CD14-positive monocyte (primary cell): ENCODE data around the gene ESD. TPM values are rescaled to one million over a fixed set of nuclear protein-coding genes. Genes with fewer than 3 reads are reported as not detected.

Source experiments
- DNase-seq, 3 donors: peaks; one replicate each; pipeline ENCODE4 v3.0.0-alpha.2; 2011 to 2022
- H2AFZ ChIP-seq: 2 replicates; pipeline ENCODE4 v1.6.0; 2012; ENCODE audit warnings: mild to moderate bottlenecking, low read depth, low read length, inconsistent platforms; ENCODE audit not compliant: insufficient read depth, poor library complexity, severe bottlenecking
- H3K27ac ChIP-seq, 2 donors: 1 replicate in 1 of 2; 2 replicates in 1 of 2; pipeline ENCODE4 v1.5.1; 2012 to 2013; ENCODE audit warnings: low read length in 2 of 2, control low read depth in 1 of 2, inconsistent platforms in 1 of 2, low read depth in 1 of 2, mild to moderate bottlenecking in 1 of 2
- H3K27me3 ChIP-seq, 2 donors: one replicate each; pipeline versions ENCODE4 v1.6.0 to v1.6.1; 2011 to 2013; ENCODE audit warnings: low read length in 2 of 2; ENCODE audit not compliant: control insufficient read depth in 2 of 2, insufficient read depth in 2 of 2
- H3K36me3 ChIP-seq, 2 donors: replicated peaks in 1 of 2; 1 replicate in 1 of 2; 2 replicates in 1 of 2; pipeline versions ENCODE4 v1.5.1 to v1.6.1; 2012 to 2013; ENCODE audit warnings: low read length in 2 of 2, control low read depth in 1 of 2, inconsistent platforms in 1 of 2, mild to moderate bottlenecking in 1 of 2; ENCODE audit not compliant: insufficient read depth in 2 of 2, control insufficient read depth in 1 of 2
- H3K4me1 ChIP-seq, 2 donors: 1 replicate in 1 of 2; 2 replicates in 1 of 2; pipeline versions ENCODE4 v1.5.1 to v1.6.1; 2012 to 2013; ENCODE audit warnings: low read length in 2 of 2, control low read depth in 1 of 2, inconsistent platforms in 1 of 2, mild to moderate bottlenecking in 1 of 2, moderate library complexity in 1 of 2; ENCODE audit not compliant: insufficient read depth in 2 of 2, control insufficient read depth in 1 of 2
- H3K4me2 ChIP-seq: replicated peaks from 2 replicates; pipeline ENCODE3; 2012; ENCODE audit warnings: low read length, moderate library complexity, mild to moderate bottlenecking; ENCODE audit not compliant: poor library complexity, severe bottlenecking; ENCODE audit errors: extremely low read depth
- H3K4me3 ChIP-seq, 3 experiments: fragments of 200-600 bp in 1 of 3; sonication (generic) in 1 of 3; replicated peaks in 1 of 3; 1 replicate in 2 of 3; 2 replicates in 1 of 3; pipeline ENCODE4 v1.5.1; 2011 to 2013; ENCODE audit warnings: low read length in 3 of 3, mild to moderate bottlenecking in 3 of 3, control low read depth in 2 of 3, low read depth in 2 of 3, inconsistent platforms in 1 of 3, moderate library complexity in 1 of 3
- H3K79me2 ChIP-seq: 2 replicates; pipeline ENCODE4 v1.6.0; 2012; ENCODE audit warnings: mild to moderate bottlenecking, control low read depth, inconsistent platforms, low read length, moderate library complexity; ENCODE audit not compliant: insufficient read depth
- H3K9ac ChIP-seq: 2 replicates; pipeline ENCODE4 v1.6.0; 2017; ENCODE audit warnings: low read length, mild to moderate bottlenecking; ENCODE audit not compliant: insufficient read depth, poor library complexity, severe bottlenecking
- H3K9me3 ChIP-seq, 2 donors: replicated peaks in 1 of 2; 1 replicate in 1 of 2; 2 replicates in 1 of 2; pipeline versions ENCODE4 v1.5.1 to v1.6.1; 2012 to 2013; ENCODE audit warnings: low read length in 2 of 2, control low read depth in 1 of 2; ENCODE audit not compliant: control insufficient read depth in 1 of 2, insufficient read depth in 1 of 2
- H4K20me1 ChIP-seq: 2 replicates; pipeline ENCODE4 v1.6.0; 2012; ENCODE audit warnings: mild to moderate bottlenecking, low read length, control low read depth, moderate library complexity; ENCODE audit not compliant: insufficient read depth
- H3K27ac Mint-ChIP-seq, 7 donors: one replicate each; pipeline ENCODE4 v1.8.0; 2020; ENCODE audit warnings: mild to moderate bottlenecking in 7 of 7, mixed read lengths in 7 of 7, moderate library complexity in 6 of 7, inconsistent platforms in 2 of 7
- H3K27me3 Mint-ChIP-seq, 3 donors: one replicate each; pipeline ENCODE4 v1.8.0; 2021 to 2022; ENCODE audit warnings: low read depth in 3 of 3, mild to moderate bottlenecking in 3 of 3, mixed read lengths in 3 of 3, moderate library complexity in 3 of 3, inconsistent platforms in 1 of 3
- H3K36me3 Mint-ChIP-seq, 2 donors: one replicate each; pipeline ENCODE4 v1.8.0; 2020; ENCODE audit warnings: mixed read lengths in 2 of 2, inconsistent platforms in 1 of 2, mild to moderate bottlenecking in 1 of 2
- H3K4me1 Mint-ChIP-seq: one replicate; pipeline ENCODE4 v1.8.0; 2020; ENCODE audit warnings: mild to moderate bottlenecking, mixed read lengths
- H3K4me3 Mint-ChIP-seq, 2 donors: one replicate each; pipeline ENCODE4 v1.8.0; 2020; ENCODE audit warnings: mild to moderate bottlenecking in 2 of 2, mixed read lengths in 2 of 2, moderate library complexity in 1 of 2
- H3K9me3 Mint-ChIP-seq, 7 donors: one replicate each; pipeline ENCODE4 v1.8.0; 2020 to 2022; ENCODE audit warnings: mixed read lengths in 7 of 7, mild to moderate bottlenecking in 6 of 7, moderate library complexity in 6 of 7, inconsistent platforms in 2 of 7
- WGBS: methylation state at CpG from one replicate; pipeline ENCODE4 v1.1.5; 2013; ENCODE audit warnings: missing lambda C conversion rate; ENCODE audit not compliant: insufficient coverage; 5-methylcytosine and 5-hydroxymethylcytosine counted together
- intact Hi-C, 2 donors: fragments of 100-400 bp; cut with micrococcal nuclease; formaldehyde crosslinking; loops; one replicate each; pipeline versions ENCODE4 v1.15.0 to v1.15.1; 2023
- polyA plus RNA-seq, 3 donors: library from polyadenylated mRNA; depleted of rRNA in 1 of 3; unstranded in 2 of 3; stranded (reverse) in 1 of 3; fragments of 300-500 nt in 2 of 3; fragments of >200 nt in 1 of 3; fragmentation: Illumina TruSeq in 2 of 3; gene quantifications; 1 replicate in 2 of 3; 2 replicates in 1 of 3; pipeline ENCODE4 v1.2.3, GENCODE V29; 2012 to 2021
- TF ChIP-seq, protein P1 (sequence below): fragments of 200-600 bp; IDR thresholded peaks from one replicate; pipeline ENCODE4 v1.8.0; 2022; ENCODE audit warnings: antibody characterized with exemption, mild to moderate bottlenecking

The ESD gene
- polyA plus RNA-seq, 3 donors, result 46.8 to 147 (median 139) TPM

DNA sequence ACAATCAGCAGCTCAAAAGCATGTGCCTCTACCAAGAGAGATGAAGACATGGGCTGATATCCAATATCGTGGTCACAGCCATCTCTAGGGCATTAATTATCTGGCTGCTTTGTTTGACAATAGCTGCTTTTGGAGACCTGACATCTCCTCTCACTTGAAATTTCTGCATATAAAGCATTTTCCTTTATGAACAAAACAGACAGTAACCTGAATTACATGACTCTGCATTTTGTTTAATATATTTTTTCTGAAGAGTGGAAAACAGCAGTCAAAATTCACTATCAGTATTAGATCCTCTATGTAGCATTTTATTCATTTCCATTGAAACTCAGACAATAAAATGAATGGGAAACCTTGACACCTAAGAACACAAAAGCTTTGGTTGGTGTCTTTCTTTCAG is 42.4 kb upstream of the ESD start:
- no peak overlapping the region for H3K27ac ChIP-seq
- H2AFZ ChIP-seq, result no peak overlapping the region
- H3K9ac ChIP-seq, result no peak overlapping the region
- TF ChIP-seq, protein P1, sequence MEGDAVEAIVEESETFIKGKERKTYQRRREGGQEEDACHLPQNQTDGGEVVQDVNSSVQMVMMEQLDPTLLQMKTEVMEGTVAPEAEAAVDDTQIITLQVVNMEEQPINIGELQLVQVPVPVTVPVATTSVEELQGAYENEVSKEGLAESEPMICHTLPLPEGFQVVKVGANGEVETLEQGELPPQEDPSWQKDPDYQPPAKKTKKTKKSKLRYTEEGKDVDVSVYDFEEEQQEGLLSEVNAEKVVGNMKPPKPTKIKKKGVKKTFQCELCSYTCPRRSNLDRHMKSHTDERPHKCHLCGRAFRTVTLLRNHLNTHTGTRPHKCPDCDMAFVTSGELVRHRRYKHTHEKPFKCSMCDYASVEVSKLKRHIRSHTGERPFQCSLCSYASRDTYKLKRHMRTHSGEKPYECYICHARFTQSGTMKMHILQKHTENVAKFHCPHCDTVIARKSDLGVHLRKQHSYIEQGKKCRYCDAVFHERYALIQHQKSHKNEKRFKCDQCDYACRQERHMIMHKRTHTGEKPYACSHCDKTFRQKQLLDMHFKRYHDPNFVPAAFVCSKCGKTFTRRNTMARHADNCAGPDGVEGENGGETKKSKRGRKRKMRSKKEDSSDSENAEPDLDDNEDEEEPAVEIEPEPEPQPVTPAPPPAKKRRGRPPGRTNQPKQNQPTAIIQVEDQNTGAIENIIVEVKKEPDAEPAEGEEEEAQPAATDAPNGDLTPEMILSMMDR, result no peak
- Mint-ChIP-seq H3K4me1 (no peaks in the 10 kb centered on the region), H3K9me3 (peaks cover 0 to 3% (median 0%) of the 10 kb centered on the region in 7 donors), H3K27ac (no peak overlapping the region), H3K4me3 (no peak overlapping the region), H3K27me3 (no peaks in the 10 kb centered on the region), H3K36me3 (no peaks in the 10 kb centered on the region)
- WGBS, result 17% methylated on average over 1 of the region's 1 CpG
- no peak overlapping the region for H3K4me3 ChIP-seq
- no peak overlapping the region for H3K4me2 ChIP-seq
- no peak for DNase-seq
- H3K36me3 ChIP-seq, result no peaks in the 10 kb centered on the region
- intact Hi-C loops, result no loop called here
- H3K9me3 ChIP-seq, result no peaks in the 10 kb centered on the region
- H4K20me1 ChIP-seq, result no peaks in the 10 kb centered on the region
- no peaks in the 10 kb centered on the region for H3K79me2 ChIP-seq
- H3K4me1 ChIP-seq, result no peaks in the 10 kb centered on the region
- no peaks in the 10 kb centered on the region for H3K27me3 ChIP-seq

DNA sequence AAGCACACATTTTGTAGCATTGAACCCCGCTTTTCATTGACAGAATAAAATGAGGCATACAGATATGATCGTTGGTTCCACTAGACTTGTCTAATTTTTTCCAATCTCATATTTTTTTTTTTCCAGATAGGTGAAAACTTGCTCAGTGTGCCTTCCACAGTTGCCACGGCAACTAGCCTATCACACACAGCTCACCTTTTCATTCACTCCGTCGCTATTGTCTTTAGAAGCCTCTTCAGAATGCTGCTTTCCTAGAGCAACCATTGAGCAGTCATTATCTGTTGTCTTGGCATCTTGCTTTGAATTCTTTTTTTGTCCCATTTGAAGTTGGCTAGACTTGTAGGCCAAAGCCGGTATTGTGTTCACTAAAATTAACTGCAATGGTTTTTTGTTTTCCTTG is 37.7 kb upstream of the ESD start:
- Histone ChIP-seq H3K9ac (no peak overlapping the region), H3K27me3 (no peaks in the 10 kb centered on the region)
- no peaks in the 10 kb centered on the region for H3K4me1 Mint-ChIP-seq

More for the DNA sequence above, 37.7 kb upstream of the ESD start:
- no peaks in the 10 kb centered on the region for H3K36me3 ChIP-seq
- no peak overlapping the region for H3K27ac ChIP-seq
- Mint-ChIP-seq H3K4me3 (no peak overlapping the region), H3K27me3 (no peaks in the 10 kb centered on the region), H3K9me3 (peaks cover 0 to 3% (median 0%) of the 10 kb centered on the region in 7 donors), H3K27ac (no peak overlapping the region), H3K36me3 (no peaks in the 10 kb centered on the region)
- H3K4me2 ChIP-seq, result no peak overlapping the region
- no peaks in the 10 kb centered on the region for H3K9me3 ChIP-seq
- no peaks in the 10 kb centered on the region for H3K79me2 ChIP-seq
- H3K4me1 ChIP-seq, result no peaks in the 10 kb centered on the region
- WGBS, result 89% methylated on average over 6 of the region's 6 CpGs
- intact Hi-C loops, result loop anchor here (5.0 kb wide), 1 partner anchor 943 kb away; no protein-coding TSS in a partner anchor
- H4K20me1 ChIP-seq, result no peaks in the 10 kb centered on the region
- no peak overlapping the region for H2AFZ ChIP-seq
- no peak overlapping the region for H3K4me3 ChIP-seq
- TF ChIP-seq, protein P1, result no peak
- DNase-seq, result no peak
